C4-2B (cell line): Measurements from ENCODE around the gene ALDOA.
"Not testable (repeated sequence)": the region's sequence is repeated elsewhere in the genome, so short reads cannot be mapped to it uniquely, and the experiment has no call there.

Experiments
- CTCF ChIP-seq: fragments of 450-650 bp; conservative IDR thresholded peaks from 2 replicates; pipeline ENCODE4 v1.5.1; 2017; ENCODE audit warnings: mild to moderate bottlenecking
- ZFX ChIP-seq: fragments of 450-650 bp; IDR thresholded peaks from 2 replicates; pipeline ENCODE4 v1.6.1; 2017

- TF ChIP-seq CTCF, ZFX: not testable (repeated sequence)
Measured at GRCh38 chr16:30017937-30018336, 47.6 kb upstream of the ALDOA start.
